ENCODE measurements around the gene CNTRL.

GRCh38 chr9:121201738-121202533 is 127.2 kb downstream of the CNTRL start, which contains the start of gene RAB14:
- TF ChIP-seq ZFP36 (IDR thresholded peaks at IDR 0.05; ENCODE audit: borderline replicate concordance, partially characterized antibody) = no peak
- TF ChIP-seq, protein P1, sequence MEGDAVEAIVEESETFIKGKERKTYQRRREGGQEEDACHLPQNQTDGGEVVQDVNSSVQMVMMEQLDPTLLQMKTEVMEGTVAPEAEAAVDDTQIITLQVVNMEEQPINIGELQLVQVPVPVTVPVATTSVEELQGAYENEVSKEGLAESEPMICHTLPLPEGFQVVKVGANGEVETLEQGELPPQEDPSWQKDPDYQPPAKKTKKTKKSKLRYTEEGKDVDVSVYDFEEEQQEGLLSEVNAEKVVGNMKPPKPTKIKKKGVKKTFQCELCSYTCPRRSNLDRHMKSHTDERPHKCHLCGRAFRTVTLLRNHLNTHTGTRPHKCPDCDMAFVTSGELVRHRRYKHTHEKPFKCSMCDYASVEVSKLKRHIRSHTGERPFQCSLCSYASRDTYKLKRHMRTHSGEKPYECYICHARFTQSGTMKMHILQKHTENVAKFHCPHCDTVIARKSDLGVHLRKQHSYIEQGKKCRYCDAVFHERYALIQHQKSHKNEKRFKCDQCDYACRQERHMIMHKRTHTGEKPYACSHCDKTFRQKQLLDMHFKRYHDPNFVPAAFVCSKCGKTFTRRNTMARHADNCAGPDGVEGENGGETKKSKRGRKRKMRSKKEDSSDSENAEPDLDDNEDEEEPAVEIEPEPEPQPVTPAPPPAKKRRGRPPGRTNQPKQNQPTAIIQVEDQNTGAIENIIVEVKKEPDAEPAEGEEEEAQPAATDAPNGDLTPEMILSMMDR (IDR thresholded peaks at IDR 0.05) = peak; percentile 53
- TF ChIP-seq, protein P2, sequence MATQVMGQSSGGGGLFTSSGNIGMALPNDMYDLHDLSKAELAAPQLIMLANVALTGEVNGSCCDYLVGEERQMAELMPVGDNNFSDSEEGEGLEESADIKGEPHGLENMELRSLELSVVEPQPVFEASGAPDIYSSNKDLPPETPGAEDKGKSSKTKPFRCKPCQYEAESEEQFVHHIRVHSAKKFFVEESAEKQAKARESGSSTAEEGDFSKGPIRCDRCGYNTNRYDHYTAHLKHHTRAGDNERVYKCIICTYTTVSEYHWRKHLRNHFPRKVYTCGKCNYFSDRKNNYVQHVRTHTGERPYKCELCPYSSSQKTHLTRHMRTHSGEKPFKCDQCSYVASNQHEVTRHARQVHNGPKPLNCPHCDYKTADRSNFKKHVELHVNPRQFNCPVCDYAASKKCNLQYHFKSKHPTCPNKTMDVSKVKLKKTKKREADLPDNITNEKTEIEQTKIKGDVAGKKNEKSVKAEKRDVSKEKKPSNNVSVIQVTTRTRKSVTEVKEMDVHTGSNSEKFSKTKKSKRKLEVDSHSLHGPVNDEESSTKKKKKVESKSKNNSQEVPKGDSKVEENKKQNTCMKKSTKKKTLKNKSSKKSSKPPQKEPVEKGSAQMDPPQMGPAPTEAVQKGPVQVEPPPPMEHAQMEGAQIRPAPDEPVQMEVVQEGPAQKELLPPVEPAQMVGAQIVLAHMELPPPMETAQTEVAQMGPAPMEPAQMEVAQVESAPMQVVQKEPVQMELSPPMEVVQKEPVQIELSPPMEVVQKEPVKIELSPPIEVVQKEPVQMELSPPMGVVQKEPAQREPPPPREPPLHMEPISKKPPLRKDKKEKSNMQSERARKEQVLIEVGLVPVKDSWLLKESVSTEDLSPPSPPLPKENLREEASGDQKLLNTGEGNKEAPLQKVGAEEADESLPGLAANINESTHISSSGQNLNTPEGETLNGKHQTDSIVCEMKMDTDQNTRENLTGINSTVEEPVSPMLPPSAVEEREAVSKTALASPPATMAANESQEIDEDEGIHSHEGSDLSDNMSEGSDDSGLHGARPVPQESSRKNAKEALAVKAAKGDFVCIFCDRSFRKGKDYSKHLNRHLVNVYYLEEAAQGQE (IDR thresholded peaks at IDR 0.05) = no peak
